GM12878 (cell line): Measurements from ENCODE around the gene PLCB2. TPM values are rescaled to one million over a fixed set of nuclear protein-coding genes. Genes with fewer than 3 reads are reported as not detected.

Experiments
- ATF2 ChIP-seq: IDR thresholded peaks from 2 replicates; pipeline ENCODE4 v1.6.1; 2012; ENCODE audit warnings: low read length, inconsistent platforms
- CBFB ChIP-seq: IDR thresholded peaks from 2 replicates; pipeline ENCODE4 v1.6.1; 2016; ENCODE audit warnings: antibody characterized with exemption, low read depth
- CREM ChIP-seq: IDR thresholded peaks from 2 replicates; pipeline ENCODE4 v1.6.1; 2014; ENCODE audit warnings: antibody characterized with exemption, low read depth
- ESRRA ChIP-seq: IDR thresholded peaks from 2 replicates; pipeline ENCODE4 v1.6.1; 2012; ENCODE audit warnings: mild to moderate bottlenecking, low read length, improper control_type of control experiment
- HCFC1 ChIP-seq: fragments of 150-350 bp; IDR thresholded peaks from 2 replicates; pipeline ENCODE4 v1.6.1; 2014; ENCODE audit warnings: low read length
- HDAC2 ChIP-seq: fragments of 200-600 bp; sonication (generic); IDR thresholded peaks from 2 replicates; pipeline ENCODE4 v1.6.1; 2017
- HDAC6 ChIP-seq: fragments of 200-600 bp; sonication (generic); IDR thresholded peaks from one replicate; pipeline ENCODE4 v1.8.0; 2017; ENCODE audit warnings: antibody characterized with exemption; ENCODE audit not compliant: unreplicated experiment
- HDGF ChIP-seq: fragments of 450-650 bp; IDR thresholded peaks from 2 replicates; pipeline ENCODE4 v1.6.1; 2016; ENCODE audit warnings: antibody characterized with exemption
- LARP7 ChIP-seq: fragments of 450-650 bp; IDR thresholded peaks from 2 replicates; pipeline ENCODE4 v1.6.1; 2017; ENCODE audit warnings: mild to moderate bottlenecking
- NFYA ChIP-seq: IDR thresholded peaks from 2 replicates; pipeline ENCODE4 v1.6.1; 2011; ENCODE audit warnings: low read depth, mild to moderate bottlenecking, low read length, improper control_type of control experiment, borderline replicate concordance
- PAX8 ChIP-seq: fragments of 450-650 bp; IDR thresholded peaks from 2 replicates; pipeline ENCODE4 v1.6.1; 2017; ENCODE audit warnings: mild to moderate bottlenecking, moderate library complexity
- RUNX3 ChIP-seq: IDR thresholded peaks from 2 replicates; pipeline ENCODE4 v1.6.1; 2012; ENCODE audit warnings: low read length, inconsistent platforms
- SIX5 ChIP-seq: IDR thresholded peaks from 2 replicates; pipeline ENCODE4 v1.6.1; 2011; ENCODE audit warnings: mild to moderate bottlenecking, low read depth, low read length, moderate library complexity; ENCODE audit not compliant: severe bottlenecking
- SKIL ChIP-seq: fragments of 450-650 bp; IDR thresholded peaks from 2 replicates; pipeline ENCODE4 v1.6.1; 2017; ENCODE audit warnings: mild to moderate bottlenecking, low read depth, inconsistent platforms; ENCODE audit not compliant: poor library complexity, severe bottlenecking
- SMC3 ChIP-seq: IDR thresholded peaks from 2 replicates; pipeline ENCODE4 v1.6.1; 2011; ENCODE audit warnings: low read length, improper control_type of control experiment, borderline replicate concordance
- SRF ChIP-seq, 2 experiments: IDR thresholded peaks; 2 replicates each; pipeline ENCODE4 v1.6.1; 2011; ENCODE audit warnings: low read depth in 2 of 2, low read length in 2 of 2, mild to moderate bottlenecking in 1 of 2, moderate library complexity in 1 of 2
- STAT1 ChIP-seq: fragments of 450-650 bp; conservative IDR thresholded peaks from 2 replicates; pipeline ENCODE4 v1.6.1; 2014; ENCODE audit warnings: antibody characterized with exemption, mild to moderate bottlenecking
- SUZ12 ChIP-seq: fragments of 200-600 bp; sonication (generic); IDR thresholded peaks from one replicate; pipeline ENCODE4 v1.6.1; 2018; ENCODE audit warnings: antibody characterized with exemption, mild to moderate bottlenecking; ENCODE audit not compliant: unreplicated experiment
- TARDBP ChIP-seq: IDR thresholded peaks from 2 replicates; pipeline ENCODE4 v1.6.1; 2016; ENCODE audit warnings: borderline replicate concordance
- TCF7 ChIP-seq: IDR thresholded peaks from 2 replicates; pipeline ENCODE4 v1.6.1; 2014; ENCODE audit warnings: antibody characterized with exemption, borderline replicate concordance
- YY1 ChIP-seq: IDR thresholded peaks from 2 replicates; pipeline ENCODE4 v1.6.1; 2011; ENCODE audit warnings: low read depth, mild to moderate bottlenecking, low read length
- ZBTB40 ChIP-seq: fragments of 450-650 bp; IDR thresholded peaks from 2 replicates; pipeline ENCODE4 v1.6.1; 2016; ENCODE audit warnings: mild to moderate bottlenecking, moderate library complexity, borderline replicate concordance
- polyA plus RNA-seq, 11 experiments: library from polyadenylated mRNA; depleted of rRNA in 4 of 11; unstranded in 6 of 11; stranded (reverse) in 5 of 11; fragments of >200 nt; fragmentation: Nextera tagmentation in 4 of 11; fragmentation: Illumina TruSeq in 1 of 11; extraction: Ambion mirVana in 4 of 11; extraction: Trizol in 1 of 11; gene quantifications; 1 replicate in 1 of 11; 2 replicates in 10 of 11; pipeline versions ENCODE4 v1.2.1 to v1.2.3, GENCODE V29; 2011 to 2016; ENCODE audit warnings: inconsistent platforms in 2 of 11, missing spikeins in 2 of 11, low read depth in 1 of 11
- total RNA-seq, 4 experiments: library from RNA; depleted of rRNA in 3 of 4; stranded (reverse); fragments of >200 nt in 3 of 4; fragmentation: Illumina TruSeq in 1 of 4; extraction: Trizol in 1 of 4; gene quantifications; 2 replicates each; pipeline versions ENCODE4 v1.2.1 to v1.2.3, GENCODE V29; 2013 to 2021

PLCB2 gene
- total and polyA plus RNA-seq, 10 of the 15 experiments (the other 5 are each of a cell fraction or from before 2014, with no cell fraction given), result 1.2 to 39.4 (median 10.7) TPM

- TF ChIP-seq ZBTB40 (no peak), SMC3 (peak; percentile 100), HDAC6 (no peak), SKIL (no peak), CBFB (no peak), NFYA (peak; percentile 28; the same call in 1 of the 2 replicates), YY1 (peak; percentile 93), HDAC2 (no peak), HDGF (no peak), SIX5 (peak; percentile 17), PAX8 (no peak), ESRRA (no peak), RUNX3 (peak; percentile 50), TARDBP (0 out of 2 replicates have a peak, but pooled peaks have one; percentile 35), LARP7 (0 out of 2 replicates have a peak, but pooled peaks have one; percentile 48), SRF (IDR thresholded peaks at IDR 0.05; ENCODE audit: low read depth in 2 of 2, low read length in 2 of 2) (0 out of 4 replicates have a peak, but pooled peaks of 1 of the 2 experiments have one; percentile 52), HCFC1 (no peak; the same call in 1 of the 2 replicates), TCF7 (no peak), CREM (no peak), ATF2 (no peak), STAT1 (no peak), SUZ12 (no peak)
These were observed 33.1 kb downstream of the PLCB2 start (continued) for GRCh38 chr15:40274350-40275274.
